Heart left ventricle (tissue), 13 donors: ENCODE results near the gene FBXW8.

Experiments used
- CTCF ChIP-seq, 12 donors: fragments of 200-600 bp; sonication (generic) in 4 of 12; IDR thresholded peaks; one replicate each; pipeline versions ENCODE4 v1.5.0 to v1.8.0; 2018 to 2022; ENCODE audit warnings: antibody characterized with exemption in 12 of 12, mild to moderate bottlenecking in 5 of 12
- POLR2A ChIP-seq, 2 donors: fragments of 450-650 bp; IDR thresholded peaks; one replicate each; pipeline ENCODE4 v1.6.1; 2017; ENCODE audit warnings: antibody characterized with exemption in 2 of 2, mild to moderate bottlenecking in 2 of 2, moderate library complexity in 2 of 2
- donor health status: ischemic (EF 13 %, LVEDD 7.1; RV severe dilation, severe dysfunction).
- donor health status: DM: no; HTN: yes; CAD: no.
- donor health status: DM: no; HTN: no; CAD: no.
- donor health status: ischemic (EF 25% LVEDD 6.9; RV normal size, moderate dysfunction).
- donor health status: ischemic (EF 25% LVEDD 5.7; RV mildly dilated, moderate dysfunction).
- donor health status: ischemic (EF 35%, LVEDD 5.7; RV mildly dilated, moderate dysfunction).
- donor health status: nonischemic (EF 11% LVEDD 7.7; RV severe dilation, severe dysfunction).
- donor health status: DM: yes; HTN: yes; CAD: no.
- donor health status: PGD.
- donor health status: ischemic (EF 29% LVEDD 5.4; RV normal size, mild dysfunction).
- donor health status: nonischemic (EF 23%, LVEDD 6.1; RV moderate dilation, normal function).

- TF ChIP-seq CTCF (IDR thresholded peaks at IDR 0.05) = no peak
- no peak for TF ChIP-seq POLR2A (IDR thresholded peaks at IDR 0.05)
Observed at GRCh38 chr12:116867523-116867922, 43.2 kb upstream of the FBXW8 start.
